ENCODE results near the gene PTBP1. TPM values are rescaled to one million over a fixed set of nuclear protein-coding genes. Genes with fewer than 3 reads are reported as not detected.
A peak's percentile ranks its signal among the peaks of the same experiment; 100 is the strongest.

Gene PTBP1
- total RNA-seq, 3 donors from 2014 or later (not counting 1 experiment from before 2014, with no cell fraction given), result 302 to 350 (median 345) TPM

DNA sequence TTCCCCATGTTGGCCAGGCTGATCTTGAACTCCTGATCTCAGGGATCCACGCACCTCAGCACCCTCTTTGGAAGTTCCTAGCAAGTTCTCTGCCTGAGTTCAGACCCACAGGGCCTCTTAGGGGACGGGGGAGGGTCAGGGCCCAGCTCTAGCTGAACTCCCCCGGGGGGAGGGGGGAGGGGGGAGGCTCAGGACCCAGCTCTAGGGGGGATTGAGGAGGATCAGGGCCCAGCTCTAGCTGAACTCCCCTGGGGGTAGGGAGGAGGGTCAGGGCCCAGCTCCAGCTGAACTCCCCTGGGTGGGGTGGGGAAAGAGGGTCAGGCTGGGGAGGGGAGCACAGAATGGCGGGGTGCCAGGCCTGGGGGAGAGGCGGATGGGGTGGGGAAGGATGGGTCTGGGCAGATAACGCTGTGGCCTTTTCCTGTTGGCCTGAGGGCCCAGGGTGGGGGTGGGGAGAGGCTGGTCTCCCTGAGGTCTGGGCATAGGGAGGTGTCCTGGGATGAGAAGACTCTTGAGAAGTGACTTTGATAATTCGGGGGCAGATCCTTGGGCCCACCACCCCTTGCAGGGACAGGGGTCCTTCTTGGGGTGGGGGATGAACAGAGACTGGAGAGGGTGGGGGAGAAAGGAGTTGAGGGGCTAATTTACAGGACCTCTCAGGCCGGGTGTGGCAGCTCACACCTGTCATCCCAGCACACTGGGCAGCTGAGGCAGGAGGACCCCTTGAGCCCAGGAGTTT, 5.5 kb upstream of the PTBP1 start:
- Histone ChIP-seq H3K27ac (ENCODE audit: low read length) (no peak overlapping the region), H3K4me3 (ENCODE audit: low read length) (no peak overlapping the region), H3K27me3 (ENCODE audit: control insufficient read depth, insufficient read depth, low read length) (no peaks in the 10 kb centered on the region), H3K36me3 (ENCODE audit: control insufficient read depth, insufficient read depth, low read length) (no peaks in the 10 kb centered on the region), H3K9me3 (ENCODE audit: control insufficient read depth, insufficient read depth, low read length) (no peaks in the 10 kb centered on the region), H3K4me1 (ENCODE audit: control insufficient read depth, insufficient read depth, low read length) (peaks cover 12% of the 10 kb centered on the region)
- intact Hi-C loops (cut with micrococcal nuclease), result no loop called here
- no peaks in the 10 kb centered on the region for H3K36me3 Mint-ChIP-seq
- H3K27ac Mint-ChIP-seq, result no peak overlapping the region
- no peak for ATAC-seq
- H3K9me3 Mint-ChIP-seq, result no peaks in the 10 kb centered on the region
- no peak overlapping the region for H3K4me3 Mint-ChIP-seq
- WGBS (ENCODE audit: insufficient coverage), result 70% methylated on average over 8 of the region's 8 CpGs
- H3K4me1 Mint-ChIP-seq, result peaks cover 3 to 10% of the 10 kb centered on the region in 2 donors
- TF ChIP-seq, protein P1, sequence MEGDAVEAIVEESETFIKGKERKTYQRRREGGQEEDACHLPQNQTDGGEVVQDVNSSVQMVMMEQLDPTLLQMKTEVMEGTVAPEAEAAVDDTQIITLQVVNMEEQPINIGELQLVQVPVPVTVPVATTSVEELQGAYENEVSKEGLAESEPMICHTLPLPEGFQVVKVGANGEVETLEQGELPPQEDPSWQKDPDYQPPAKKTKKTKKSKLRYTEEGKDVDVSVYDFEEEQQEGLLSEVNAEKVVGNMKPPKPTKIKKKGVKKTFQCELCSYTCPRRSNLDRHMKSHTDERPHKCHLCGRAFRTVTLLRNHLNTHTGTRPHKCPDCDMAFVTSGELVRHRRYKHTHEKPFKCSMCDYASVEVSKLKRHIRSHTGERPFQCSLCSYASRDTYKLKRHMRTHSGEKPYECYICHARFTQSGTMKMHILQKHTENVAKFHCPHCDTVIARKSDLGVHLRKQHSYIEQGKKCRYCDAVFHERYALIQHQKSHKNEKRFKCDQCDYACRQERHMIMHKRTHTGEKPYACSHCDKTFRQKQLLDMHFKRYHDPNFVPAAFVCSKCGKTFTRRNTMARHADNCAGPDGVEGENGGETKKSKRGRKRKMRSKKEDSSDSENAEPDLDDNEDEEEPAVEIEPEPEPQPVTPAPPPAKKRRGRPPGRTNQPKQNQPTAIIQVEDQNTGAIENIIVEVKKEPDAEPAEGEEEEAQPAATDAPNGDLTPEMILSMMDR (IDR thresholded peaks at IDR 0.05), result no peak
- no peak for DNase-seq
- no peaks in the 10 kb centered on the region for H3K27me3 Mint-ChIP-seq (ENCODE audit: low read depth in 2 of 2)

DNA sequence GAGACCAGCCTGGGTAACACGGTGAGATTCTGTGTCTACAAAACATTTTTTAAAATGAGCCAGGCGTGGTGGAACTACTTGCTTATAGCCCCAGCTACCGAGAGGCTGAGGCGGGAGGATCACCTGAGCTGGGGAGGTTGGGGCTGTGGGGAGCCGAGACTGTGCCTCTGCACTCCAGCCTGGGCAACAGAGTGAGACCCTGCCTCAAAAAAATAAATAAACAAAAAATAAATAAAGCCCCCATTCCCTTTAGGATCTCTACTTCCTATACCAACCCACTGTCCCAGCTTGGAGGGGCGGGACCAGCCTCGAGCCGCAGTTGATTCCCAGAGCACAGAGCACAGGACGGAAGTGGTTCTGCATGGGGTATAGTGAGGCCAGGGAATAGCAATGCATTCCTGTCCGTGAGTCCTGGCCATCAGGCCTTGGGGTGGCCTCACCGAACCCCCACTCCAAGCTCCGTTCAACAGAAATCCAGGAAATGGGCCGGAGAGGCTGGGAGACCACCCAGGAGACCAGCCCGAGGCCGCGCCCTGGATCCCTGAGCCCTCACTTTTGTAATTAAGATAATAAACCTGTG, 4.9 kb upstream of the PTBP1 start:
- intact Hi-C loops (cut with micrococcal nuclease), result no loop called here
- Mint-ChIP-seq H3K27ac (no peak overlapping the region), H3K4me1 (peaks cover 6 to 15% of the 10 kb centered on the region in 2 donors), H3K4me3 (no peak overlapping the region), H3K36me3 (no peaks in the 10 kb centered on the region), H3K9me3 (no peaks in the 10 kb centered on the region), H3K27me3 (ENCODE audit: low read depth in 2 of 2) (no peaks in the 10 kb centered on the region)
- Histone ChIP-seq H3K27me3 (ENCODE audit: control insufficient read depth, insufficient read depth, low read length) (no peaks in the 10 kb centered on the region), H3K27ac (ENCODE audit: low read length) (no peak overlapping the region), H3K9me3 (ENCODE audit: control insufficient read depth, insufficient read depth, low read length) (no peaks in the 10 kb centered on the region), H3K36me3 (ENCODE audit: control insufficient read depth, insufficient read depth, low read length) (no peaks in the 10 kb centered on the region), H3K4me1 (ENCODE audit: control insufficient read depth, insufficient read depth, low read length) (peaks cover 12% of the 10 kb centered on the region), H3K4me3 (ENCODE audit: low read length) (no peak overlapping the region)
- ATAC-seq, result no peak
- WGBS (ENCODE audit: insufficient coverage), result 94% methylated on average over 15 of the region's 16 CpGs
- TF ChIP-seq, protein P1 (IDR thresholded peaks at IDR 0.05), result no peak
- no peak for DNase-seq

DNA sequence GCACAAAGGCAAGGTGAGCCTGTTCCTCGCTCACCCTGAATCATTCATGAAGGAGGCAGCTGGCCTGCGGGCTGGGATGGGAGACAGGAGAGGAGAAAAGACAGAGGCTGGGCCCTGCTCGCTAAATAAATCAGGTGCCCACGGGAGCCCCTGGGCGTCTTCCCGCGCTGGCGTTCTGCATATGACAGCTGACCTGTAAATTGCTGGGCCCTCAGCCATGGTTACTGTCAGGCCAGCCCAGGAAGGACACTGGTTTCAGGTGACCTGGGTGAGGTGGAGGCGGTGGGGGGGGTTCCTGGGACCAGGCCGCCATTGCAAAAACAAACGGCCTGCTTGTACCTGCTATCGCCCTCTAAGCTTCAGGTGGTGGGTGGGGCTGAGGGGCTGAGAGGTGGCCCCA, 3.4 kb upstream of the PTBP1 start:
- TF ChIP-seq, protein P1 (IDR thresholded peaks at IDR 0.05), result no peak
- Histone ChIP-seq H3K4me1 (ENCODE audit: control insufficient read depth, insufficient read depth, low read length) (peaks cover 20% of the 10 kb centered on the region), H3K4me3 (ENCODE audit: low read length) (no peak overlapping the region), H3K27ac (ENCODE audit: low read length) (no peak overlapping the region), H3K36me3 (ENCODE audit: control insufficient read depth, insufficient read depth, low read length) (no peaks in the 10 kb centered on the region), H3K9me3 (ENCODE audit: control insufficient read depth, insufficient read depth, low read length) (no peaks in the 10 kb centered on the region), H3K27me3 (ENCODE audit: control insufficient read depth, insufficient read depth, low read length) (no peaks in the 10 kb centered on the region)
- H3K4me1 Mint-ChIP-seq, result peaks cover 13 to 19% of the 10 kb centered on the region in 2 donors
- WGBS (ENCODE audit: insufficient coverage), result 97% methylated on average over 12 of the region's 12 CpGs
- no peaks in the 10 kb centered on the region for H3K36me3 Mint-ChIP-seq
- peak in 1 of 2 donors; percentile 11 for DNase-seq
- no peak overlapping the region for H3K27ac Mint-ChIP-seq
- H3K9me3 Mint-ChIP-seq, result no peaks in the 10 kb centered on the region
- no peak for ATAC-seq
- intact Hi-C loops (cut with micrococcal nuclease), result no loop called here
- H3K27me3 Mint-ChIP-seq (ENCODE audit: low read depth in 2 of 2), result no peaks in the 10 kb centered on the region
- H3K4me3 Mint-ChIP-seq, result peak overlapping the region; percentile 43
